SK-N-SH (cell line): ENCODE data around the gene CAST.

ENCODE experiments used
- POLR2AphosphoS5 ChIP-seq: IDR thresholded peaks from 2 replicates; pipeline ENCODE4 v1.6.1; 2012; ENCODE audit warnings: low read depth, low read length
- SMC3 ChIP-seq: IDR thresholded peaks from 2 replicates; pipeline ENCODE4 v1.6.1; 2012; ENCODE audit warnings: low read depth, low read length, improper control_type of control experiment
- TAF1 ChIP-seq: IDR thresholded peaks from 2 replicates; pipeline ENCODE4 v1.6.1; 2012; ENCODE audit warnings: low read depth, mild to moderate bottlenecking, low read length, moderate library complexity, borderline replicate concordance
- TF ChIP-seq, protein P1 (sequence below): IDR thresholded peaks from 2 replicates; pipeline ENCODE4 v1.4.0; 2012; ENCODE audit warnings: low read depth
- TF ChIP-seq, protein P2 (sequence below): IDR thresholded peaks from 2 replicates; pipeline ENCODE4 v1.6.1; 2012; ENCODE audit warnings: mild to moderate bottlenecking, low read depth, low read length, moderate library complexity

- TF ChIP-seq SMC3, result no peak
- TF ChIP-seq, protein P1, sequence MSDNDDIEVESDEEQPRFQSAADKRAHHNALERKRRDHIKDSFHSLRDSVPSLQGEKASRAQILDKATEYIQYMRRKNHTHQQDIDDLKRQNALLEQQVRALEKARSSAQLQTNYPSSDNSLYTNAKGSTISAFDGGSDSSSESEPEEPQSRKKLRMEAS, result no peak
- TF ChIP-seq, protein P2, sequence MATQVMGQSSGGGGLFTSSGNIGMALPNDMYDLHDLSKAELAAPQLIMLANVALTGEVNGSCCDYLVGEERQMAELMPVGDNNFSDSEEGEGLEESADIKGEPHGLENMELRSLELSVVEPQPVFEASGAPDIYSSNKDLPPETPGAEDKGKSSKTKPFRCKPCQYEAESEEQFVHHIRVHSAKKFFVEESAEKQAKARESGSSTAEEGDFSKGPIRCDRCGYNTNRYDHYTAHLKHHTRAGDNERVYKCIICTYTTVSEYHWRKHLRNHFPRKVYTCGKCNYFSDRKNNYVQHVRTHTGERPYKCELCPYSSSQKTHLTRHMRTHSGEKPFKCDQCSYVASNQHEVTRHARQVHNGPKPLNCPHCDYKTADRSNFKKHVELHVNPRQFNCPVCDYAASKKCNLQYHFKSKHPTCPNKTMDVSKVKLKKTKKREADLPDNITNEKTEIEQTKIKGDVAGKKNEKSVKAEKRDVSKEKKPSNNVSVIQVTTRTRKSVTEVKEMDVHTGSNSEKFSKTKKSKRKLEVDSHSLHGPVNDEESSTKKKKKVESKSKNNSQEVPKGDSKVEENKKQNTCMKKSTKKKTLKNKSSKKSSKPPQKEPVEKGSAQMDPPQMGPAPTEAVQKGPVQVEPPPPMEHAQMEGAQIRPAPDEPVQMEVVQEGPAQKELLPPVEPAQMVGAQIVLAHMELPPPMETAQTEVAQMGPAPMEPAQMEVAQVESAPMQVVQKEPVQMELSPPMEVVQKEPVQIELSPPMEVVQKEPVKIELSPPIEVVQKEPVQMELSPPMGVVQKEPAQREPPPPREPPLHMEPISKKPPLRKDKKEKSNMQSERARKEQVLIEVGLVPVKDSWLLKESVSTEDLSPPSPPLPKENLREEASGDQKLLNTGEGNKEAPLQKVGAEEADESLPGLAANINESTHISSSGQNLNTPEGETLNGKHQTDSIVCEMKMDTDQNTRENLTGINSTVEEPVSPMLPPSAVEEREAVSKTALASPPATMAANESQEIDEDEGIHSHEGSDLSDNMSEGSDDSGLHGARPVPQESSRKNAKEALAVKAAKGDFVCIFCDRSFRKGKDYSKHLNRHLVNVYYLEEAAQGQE, result no peak
- no peak for TF ChIP-seq POLR2AphosphoS5
- TF ChIP-seq TAF1, result no peak
Measured at GRCh38 chr5:96772111-96772510, 109.9 kb downstream of the CAST start.
